Measurements from ENCODE around the gene JMJD8. TPM values are rescaled to one million over a fixed set of nuclear protein-coding genes. Genes with fewer than 3 reads are reported as not detected.
A peak's percentile ranks its signal among the peaks of the same experiment; 100 is the strongest.

Gene JMJD8
- total and polyA plus RNA-seq, 11 donors, result 36.2 to 103 (median 44.1) TPM

GRCh38 chr16:715477-716199 lies 31.5 kb upstream of the JMJD8 start:
- H3K4me1 ChIP-seq, result peaks cover 0 to 53% (median 33%) of the 10 kb centered on the region in 12 donors
- peaks cover 0 to 28% (median 8%) of the 10 kb centered on the region in 9 donors for H3K27me3 ChIP-seq
- peaks cover 0 to 4% (median 0%) of the 10 kb centered on the region in 9 donors for H3K36me3 ChIP-seq
- WGBS, 4 donors, result 1 to 9% (median 2%) methylated on average over 9 to 74 of the region's 74 CpGs
- H3K9me3 ChIP-seq, result no peaks in the 10 kb centered on the region
- peak overlapping the region in 8 of 12 donors; percentile 18 to 58 (median 41) for H3K27ac ChIP-seq
- TF ChIP-seq POLR2A (IDR thresholded peaks at IDR 0.05), result peak in 1 of 2 donors; percentile 14
- TF ChIP-seq, protein P1, sequence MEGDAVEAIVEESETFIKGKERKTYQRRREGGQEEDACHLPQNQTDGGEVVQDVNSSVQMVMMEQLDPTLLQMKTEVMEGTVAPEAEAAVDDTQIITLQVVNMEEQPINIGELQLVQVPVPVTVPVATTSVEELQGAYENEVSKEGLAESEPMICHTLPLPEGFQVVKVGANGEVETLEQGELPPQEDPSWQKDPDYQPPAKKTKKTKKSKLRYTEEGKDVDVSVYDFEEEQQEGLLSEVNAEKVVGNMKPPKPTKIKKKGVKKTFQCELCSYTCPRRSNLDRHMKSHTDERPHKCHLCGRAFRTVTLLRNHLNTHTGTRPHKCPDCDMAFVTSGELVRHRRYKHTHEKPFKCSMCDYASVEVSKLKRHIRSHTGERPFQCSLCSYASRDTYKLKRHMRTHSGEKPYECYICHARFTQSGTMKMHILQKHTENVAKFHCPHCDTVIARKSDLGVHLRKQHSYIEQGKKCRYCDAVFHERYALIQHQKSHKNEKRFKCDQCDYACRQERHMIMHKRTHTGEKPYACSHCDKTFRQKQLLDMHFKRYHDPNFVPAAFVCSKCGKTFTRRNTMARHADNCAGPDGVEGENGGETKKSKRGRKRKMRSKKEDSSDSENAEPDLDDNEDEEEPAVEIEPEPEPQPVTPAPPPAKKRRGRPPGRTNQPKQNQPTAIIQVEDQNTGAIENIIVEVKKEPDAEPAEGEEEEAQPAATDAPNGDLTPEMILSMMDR (IDR thresholded peaks at IDR 0.05), result peak in 3 of 12 donors; percentile 11 to 22 (median 11)
- DNase-seq (no peak), ATAC-seq (peak in 2 of 4 donors; percentile 1 to 2)
- H3K4me3 ChIP-seq, result peak overlapping the region; percentile 62 to 93 (median 74)
- intact Hi-C loops (cut with DNase I), result loop anchor here in 1 of 10 donors (5.0 kb wide), 1 partner anchor 342 kb away; no protein-coding TSS in a partner anchor

- peak; percentile 94 to 96 (median 95) for DNase-seq
- Histone ChIP-seq H3K27me3 (peaks cover 6 to 34% (median 17%) of the 10 kb centered on the region in 9 donors), H3K36me3 (peaks cover 0 to 4% (median 0%) of the 10 kb centered on the region in 9 donors), H3K9me3 (no peaks in the 10 kb centered on the region), H3K4me3 (peak within 1 kb of the TSS; percentile 62 to 93 (median 74)), H3K27ac (peak within 1 kb of the TSS in 9 of 12 donors; percentile 18 to 58 (median 37)), H3K4me1 (peaks cover 0 to 52% (median 28%) of the 10 kb centered on the region in 12 donors)
- TF ChIP-seq, protein P1 (IDR thresholded peaks at IDR 0.05), result no peak
- TF ChIP-seq POLR2A (IDR thresholded peaks at IDR 0.05), result peak in 1 of 2 donors; percentile 42
- 2 to 10% (median 5%) methylated on average over 2 to 108 of the region's 108 CpGs for WGBS, 4 donors
- intact Hi-C loops (cut with DNase I), result loop anchor here in 6 of 10 donors (1.0 to 5.0 kb wide), 3 partner anchors 26 to 342 kb away; no protein-coding TSS in a partner anchor
- ATAC-seq, result peak; percentile 69 to 90 (median 85)
Measured at GRCh38 chr16:714558-715476, 30.7 kb upstream of the JMJD8 start, which contains the start of gene METRN. Gene METRN (plus strand): TSS chr16:715118. CDS start chr16:715290, 172 bp downstream.

DNA sequence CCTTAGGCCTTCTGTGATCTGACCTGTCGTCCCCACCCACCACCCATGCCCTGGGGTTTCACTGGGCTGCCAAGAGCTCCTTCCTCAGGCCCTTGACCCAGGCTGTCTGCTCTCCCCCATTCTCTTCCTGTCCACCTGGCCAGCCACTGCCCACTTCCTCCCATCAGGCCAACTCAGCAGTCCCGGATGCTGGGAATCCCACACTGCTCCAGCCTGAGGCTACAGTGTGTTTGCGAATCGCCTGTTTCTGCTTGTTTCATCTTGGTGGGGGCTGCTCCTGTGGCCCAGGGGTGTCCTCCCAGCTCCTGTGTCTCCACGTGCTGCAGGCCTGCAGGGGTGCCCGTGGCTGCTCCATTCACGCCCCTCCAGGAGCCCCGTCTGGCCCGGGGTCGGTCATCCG lies 29.9 kb upstream of the JMJD8 start:
- Histone ChIP-seq H3K9me3 (no peaks in the 10 kb centered on the region), H3K4me1 (peaks cover 0 to 47% (median 21%) of the 10 kb centered on the region in 12 donors), H3K27ac (no peak overlapping the region), H3K27me3 (peaks cover 10 to 36% (median 21%) of the 10 kb centered on the region in 9 donors), H3K4me3 (peak overlapping the region in 5 of 12 donors; percentile 42 to 66 (median 43)), H3K36me3 (peaks cover 0 to 4% (median 0%) of the 10 kb centered on the region in 9 donors)
- TF ChIP-seq, protein P1 (IDR thresholded peaks at IDR 0.05), result no peak
- no peak for TF ChIP-seq POLR2A (IDR thresholded peaks at IDR 0.05)
- 72 to 78% (median 74%) methylated on average over 11 of the region's 11 CpGs for WGBS, 4 donors
- ATAC-seq (no peak), DNase-seq (no peak)
- intact Hi-C loops (cut with DNase I), result loop anchor here in 5 of 10 donors (1.0 to 5.0 kb wide), 3 partner anchors 27 to 343 kb away; no protein-coding TSS in a partner anchor
